ENCODE results near the gene RFFL. TPM values are rescaled to one million over a fixed set of nuclear protein-coding genes. Genes with fewer than 3 reads are reported as not detected.

Gene RFFL
- polyA plus RNA-seq, 1 donor from 2014 or later = 6.6 TPM

DNA sequence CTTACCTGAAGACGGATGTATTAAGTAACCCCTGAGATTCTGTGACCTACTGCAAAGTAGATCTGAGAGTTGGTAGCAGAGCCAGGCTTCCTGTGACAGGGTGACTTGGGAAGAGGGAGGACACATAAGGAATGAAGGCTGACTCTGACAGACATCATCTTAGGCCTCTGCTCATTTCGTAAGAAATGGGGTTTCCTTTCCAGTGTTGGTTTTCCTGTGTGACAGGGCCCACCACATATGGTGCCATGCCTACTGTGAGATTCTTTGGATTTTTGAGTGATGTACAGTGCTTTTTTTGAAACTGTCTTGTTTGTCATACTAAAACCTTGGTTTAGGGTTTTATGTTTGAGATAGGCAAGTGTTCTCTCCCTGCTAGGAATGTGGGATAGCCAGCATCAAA lies 70.5 kb downstream of the RFFL start:
- Histone ChIP-seq H3K27ac (ENCODE audit: low read length) (no peak overlapping the region), H3K36me3 (ENCODE audit: insufficient read depth, low read length) (no peaks in the 10 kb centered on the region), H3K9ac (ENCODE audit: low read length) (no peak overlapping the region), H4K20me1 (ENCODE audit: insufficient read depth) (no peaks in the 10 kb centered on the region), H3K4me2 (ENCODE audit: low read length) (no peak overlapping the region), H3K9me3 (ENCODE audit: low read length) (no peaks in the 10 kb centered on the region), H3K9me2 (ENCODE audit: insufficient read depth, low read length) (no peaks in the 10 kb centered on the region), H3F3A (ENCODE audit: insufficient read depth, low read length, poor library complexity, severe bottlenecking) (no peaks in the 10 kb centered on the region), H2AFZ (ENCODE audit: low read depth, low read length) (no peak overlapping the region), H3K4me3 (ENCODE audit: low read length) (no peak overlapping the region), H3K27me3 (ENCODE audit: insufficient read depth, low read depth, low read length) (no peaks in the 10 kb centered on the region), H3K79me2 (replicated peaks; ENCODE audit: insufficient read depth, low read length) (no peaks in the 10 kb centered on the region)
- TF ChIP-seq, protein P1, sequence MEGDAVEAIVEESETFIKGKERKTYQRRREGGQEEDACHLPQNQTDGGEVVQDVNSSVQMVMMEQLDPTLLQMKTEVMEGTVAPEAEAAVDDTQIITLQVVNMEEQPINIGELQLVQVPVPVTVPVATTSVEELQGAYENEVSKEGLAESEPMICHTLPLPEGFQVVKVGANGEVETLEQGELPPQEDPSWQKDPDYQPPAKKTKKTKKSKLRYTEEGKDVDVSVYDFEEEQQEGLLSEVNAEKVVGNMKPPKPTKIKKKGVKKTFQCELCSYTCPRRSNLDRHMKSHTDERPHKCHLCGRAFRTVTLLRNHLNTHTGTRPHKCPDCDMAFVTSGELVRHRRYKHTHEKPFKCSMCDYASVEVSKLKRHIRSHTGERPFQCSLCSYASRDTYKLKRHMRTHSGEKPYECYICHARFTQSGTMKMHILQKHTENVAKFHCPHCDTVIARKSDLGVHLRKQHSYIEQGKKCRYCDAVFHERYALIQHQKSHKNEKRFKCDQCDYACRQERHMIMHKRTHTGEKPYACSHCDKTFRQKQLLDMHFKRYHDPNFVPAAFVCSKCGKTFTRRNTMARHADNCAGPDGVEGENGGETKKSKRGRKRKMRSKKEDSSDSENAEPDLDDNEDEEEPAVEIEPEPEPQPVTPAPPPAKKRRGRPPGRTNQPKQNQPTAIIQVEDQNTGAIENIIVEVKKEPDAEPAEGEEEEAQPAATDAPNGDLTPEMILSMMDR (IDR thresholded peaks at IDR 0.05; ENCODE audit: poor library complexity, severe bottlenecking) = no peak
- TF ChIP-seq RAD21 (conservative IDR thresholded peaks at IDR 0.05) (no peak), TAF1 (IDR thresholded peaks at IDR 0.05; ENCODE audit: low read depth) (no peak), SMC3 (conservative IDR thresholded peaks at IDR 0.05; ENCODE audit: poor library complexity) (no peak), EZH2 (IDR thresholded peaks at IDR 0.05; ENCODE audit: borderline replicate concordance, insufficient read depth, low read length, poor library complexity, severe bottlenecking) (no peak), EP300 (conservative IDR thresholded peaks at IDR 0.05; ENCODE audit: poor library complexity, severe bottlenecking) (no peak), MXI1 (conservative IDR thresholded peaks at IDR 0.05; ENCODE audit: poor library complexity, severe bottlenecking) (no peak), POLR2AphosphoS5 (IDR thresholded peaks at IDR 0.05) (no peak)
- TF ChIP-seq, protein P2, sequence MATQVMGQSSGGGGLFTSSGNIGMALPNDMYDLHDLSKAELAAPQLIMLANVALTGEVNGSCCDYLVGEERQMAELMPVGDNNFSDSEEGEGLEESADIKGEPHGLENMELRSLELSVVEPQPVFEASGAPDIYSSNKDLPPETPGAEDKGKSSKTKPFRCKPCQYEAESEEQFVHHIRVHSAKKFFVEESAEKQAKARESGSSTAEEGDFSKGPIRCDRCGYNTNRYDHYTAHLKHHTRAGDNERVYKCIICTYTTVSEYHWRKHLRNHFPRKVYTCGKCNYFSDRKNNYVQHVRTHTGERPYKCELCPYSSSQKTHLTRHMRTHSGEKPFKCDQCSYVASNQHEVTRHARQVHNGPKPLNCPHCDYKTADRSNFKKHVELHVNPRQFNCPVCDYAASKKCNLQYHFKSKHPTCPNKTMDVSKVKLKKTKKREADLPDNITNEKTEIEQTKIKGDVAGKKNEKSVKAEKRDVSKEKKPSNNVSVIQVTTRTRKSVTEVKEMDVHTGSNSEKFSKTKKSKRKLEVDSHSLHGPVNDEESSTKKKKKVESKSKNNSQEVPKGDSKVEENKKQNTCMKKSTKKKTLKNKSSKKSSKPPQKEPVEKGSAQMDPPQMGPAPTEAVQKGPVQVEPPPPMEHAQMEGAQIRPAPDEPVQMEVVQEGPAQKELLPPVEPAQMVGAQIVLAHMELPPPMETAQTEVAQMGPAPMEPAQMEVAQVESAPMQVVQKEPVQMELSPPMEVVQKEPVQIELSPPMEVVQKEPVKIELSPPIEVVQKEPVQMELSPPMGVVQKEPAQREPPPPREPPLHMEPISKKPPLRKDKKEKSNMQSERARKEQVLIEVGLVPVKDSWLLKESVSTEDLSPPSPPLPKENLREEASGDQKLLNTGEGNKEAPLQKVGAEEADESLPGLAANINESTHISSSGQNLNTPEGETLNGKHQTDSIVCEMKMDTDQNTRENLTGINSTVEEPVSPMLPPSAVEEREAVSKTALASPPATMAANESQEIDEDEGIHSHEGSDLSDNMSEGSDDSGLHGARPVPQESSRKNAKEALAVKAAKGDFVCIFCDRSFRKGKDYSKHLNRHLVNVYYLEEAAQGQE (IDR thresholded peaks at IDR 0.05; ENCODE audit: borderline replicate concordance) = no peak

GRCh38 chr17:34991606-34992005 lies 71.9 kb downstream of the RFFL start:
- no peak overlapping the region for H3K27ac ChIP-seq (ENCODE audit: low read length)
- no peak overlapping the region for H3K4me2 ChIP-seq (ENCODE audit: low read length)
- no peak overlapping the region for H2AFZ ChIP-seq (ENCODE audit: low read depth, low read length)
- no peaks in the 10 kb centered on the region for H3K27me3 ChIP-seq (ENCODE audit: insufficient read depth, low read depth, low read length)
- H3K79me2 ChIP-seq (replicated peaks; ENCODE audit: insufficient read depth, low read length) = no peaks in the 10 kb centered on the region
- H3K4me3 ChIP-seq (ENCODE audit: low read length) = no peak overlapping the region
- H3K9me2 ChIP-seq (ENCODE audit: insufficient read depth, low read length) = no peaks in the 10 kb centered on the region
- no peaks in the 10 kb centered on the region for H3K36me3 ChIP-seq (ENCODE audit: insufficient read depth, low read length)
- H3K9me3 ChIP-seq (ENCODE audit: low read length) = no peaks in the 10 kb centered on the region
- no peak overlapping the region for H3K9ac ChIP-seq (ENCODE audit: low read length)
- TF ChIP-seq RAD21 (conservative IDR thresholded peaks at IDR 0.05) (no peak), POLR2AphosphoS5 (IDR thresholded peaks at IDR 0.05) (no peak), EZH2 (IDR thresholded peaks at IDR 0.05; ENCODE audit: borderline replicate concordance, insufficient read depth, low read length, poor library complexity, severe bottlenecking) (no peak), SMC3 (conservative IDR thresholded peaks at IDR 0.05; ENCODE audit: poor library complexity) (no peak), EP300 (conservative IDR thresholded peaks at IDR 0.05; ENCODE audit: poor library complexity, severe bottlenecking) (no peak), TAF1 (IDR thresholded peaks at IDR 0.05; ENCODE audit: low read depth) (no peak)
- TF ChIP-seq, protein P1 (IDR thresholded peaks at IDR 0.05; ENCODE audit: poor library complexity, severe bottlenecking) = no peak
- H3F3A ChIP-seq (ENCODE audit: insufficient read depth, low read length, poor library complexity, severe bottlenecking) = no peaks in the 10 kb centered on the region
- H4K20me1 ChIP-seq (ENCODE audit: insufficient read depth) = no peaks in the 10 kb centered on the region

All from neural cell (in vitro differentiated cells).